GM12878 (cell line): ENCODE measurements around the gene FGD5. TPM values are rescaled to one million over a fixed set of nuclear protein-coding genes. Genes with fewer than 3 reads are reported as not detected.

Experiments used
- ATAC-seq: fragments of 200-7000 bp; cut with Tn5 transposase; 3 replicates; pipeline ENCODE4 v1.9.1; 2020; ENCODE audit warnings: mild to moderate bottlenecking, moderate library complexity
- BruUV-seq: library from RNA; stranded (reverse); fragments of 400-500 nt; replicated peaks from 2 replicates; lab custom pipeline; 2021; lab: Mats Ljungman, UMichigan
- CTCF ChIA-PET: fragments of 300-600 bp; sonication (Branson Sonifier 250); formaldehyde crosslinking; extraction: SDS; loops from one replicate; lab custom pipeline; 2021; ENCODE audit warnings: inconsistent platforms; lab: Yijun Ruan, JAX
- POLR2A ChIA-PET: fragments of 350-600 bp; formaldehyde crosslinking; extraction: SDS; loops from one replicate; lab custom pipeline; 2021; ENCODE audit warnings: inconsistent platforms; lab: Charles Lee
- RAD21 ChIA-PET: fragments of 300-600 bp; sonication (Branson Sonifier 250); formaldehyde crosslinking; loops from one replicate; lab custom pipeline; 2023; ENCODE audit warnings: antibody characterized with exemption; ENCODE audit not compliant: unreplicated experiment; lab: Charles Lee
- SMC1A ChIA-PET: fragments of 300-600 bp; sonication (Branson Sonifier 250); formaldehyde crosslinking; loops from one replicate; lab custom pipeline; 2023; ENCODE audit not compliant: unreplicated experiment, uncharacterized antibody; lab: Charles Lee
- DNase-seq: peaks from one replicate; pipeline ENCODE4 v3.0.0-alpha.2; 2011; ENCODE audit warnings: low read depth, low spot score
- FAIRE-seq: peaks from 3 replicates; lab custom pipeline; 2011; peaks lifted over from hg19 to GRCh38; lab: Jason Lieb, UNC
- H2AFZ ChIP-seq: 2 replicates; pipeline ENCODE4 v1.6.0; 2011; ENCODE audit warnings: low read depth, low read length, control low read depth; ENCODE audit not compliant: control insufficient read depth
- H3K27ac ChIP-seq: 2 replicates; pipeline ENCODE4 v1.5.1; 2011; ENCODE audit warnings: control low read depth; ENCODE audit not compliant: control insufficient read depth, insufficient read depth
- H3K27me3 ChIP-seq, 2 experiments: replicated peaks in 1 of 2; 2 replicates each; pipeline versions ENCODE4 v1.6.0 to v1.6.1; 2011; ENCODE audit warnings: low read length in 1 of 2; ENCODE audit not compliant: control insufficient read depth in 2 of 2, insufficient read depth in 2 of 2
- H3K36me3 ChIP-seq, 2 experiments: 2 replicates each; pipeline ENCODE4 v1.5.1; 2011; ENCODE audit warnings: low read length in 1 of 2; ENCODE audit not compliant: control insufficient read depth in 2 of 2, insufficient read depth in 2 of 2
- H3K4me1 ChIP-seq: 2 replicates; pipeline ENCODE4 v1.6.1; 2011; ENCODE audit warnings: mild to moderate bottlenecking, low read length, moderate library complexity, mixed read lengths; ENCODE audit not compliant: control insufficient read depth, insufficient read depth
- H3K4me2 ChIP-seq: 2 replicates; pipeline ENCODE4 v1.6.0; 2011; ENCODE audit warnings: control low read depth; ENCODE audit not compliant: control insufficient read depth, insufficient read depth
- H3K4me3 ChIP-seq: fragments of 200-600 bp; sonication (generic); 2 replicates; pipeline ENCODE4 v1.5.1; 2016
- H3K79me2 ChIP-seq: 2 replicates; pipeline ENCODE4 v1.6.0; 2011; ENCODE audit warnings: low read length; ENCODE audit not compliant: control insufficient read depth, insufficient read depth
- H3K9ac ChIP-seq: 2 replicates; pipeline ENCODE4 v1.8.0; 2011; ENCODE audit warnings: low read length, control low read depth, mixed read lengths; ENCODE audit not compliant: control insufficient read depth, insufficient read depth
- H3K9me3 ChIP-seq: replicated peaks from 3 replicates; pipeline ENCODE4 v1.5.1; 2011; ENCODE audit warnings: mild to moderate bottlenecking, low read length; ENCODE audit not compliant: control insufficient read depth, insufficient read depth
- H4K20me1 ChIP-seq: 2 replicates; pipeline ENCODE4 v1.6.0; 2011; ENCODE audit not compliant: control insufficient read depth, insufficient read depth
- CUX1 ChIP-seq: IDR thresholded peaks from 2 replicates; pipeline ENCODE4 v1.6.1; 2012; ENCODE audit warnings: improper control_type of control experiment, low read depth, low read length; ENCODE audit not compliant: insufficient replicate concordance
- HDGF ChIP-seq: fragments of 450-650 bp; IDR thresholded peaks from 2 replicates; pipeline ENCODE4 v1.6.1; 2016; ENCODE audit warnings: antibody characterized with exemption
- MEF2B ChIP-seq: fragments of 450-650 bp; IDR thresholded peaks from 2 replicates; pipeline ENCODE4 v1.6.1; 2018; ENCODE audit warnings: mild to moderate bottlenecking, moderate library complexity; ENCODE audit not compliant: partially characterized antibody, poor library complexity, severe bottlenecking
- MYC ChIP-seq: IDR thresholded peaks from 2 replicates; pipeline ENCODE4 v1.6.1; 2011; ENCODE audit warnings: mild to moderate bottlenecking, low read length, moderate library complexity, inconsistent platforms; ENCODE audit not compliant: insufficient read depth, insufficient replicate concordance, insufficient read length, severe bottlenecking
- RELB ChIP-seq: fragments of 450-650 bp; IDR thresholded peaks from 2 replicates; pipeline ENCODE4 v1.6.1; 2017; ENCODE audit warnings: low read depth, mild to moderate bottlenecking, moderate library complexity
- TBL1XR1 ChIP-seq: IDR thresholded peaks from 2 replicates; pipeline ENCODE4 v1.6.1; 2012; ENCODE audit warnings: low read depth, low read length, improper control_type of control experiment
- WGBS: methylation state at CpG from one replicate; pipeline ENCODE4 v1.1.6; 2016; ENCODE audit warnings: low lambda C conversion rate; ENCODE audit not compliant: insufficient replicate concordance, insufficient coverage; ENCODE audit errors: missing lambda C conversion rate; 5-methylcytosine and 5-hydroxymethylcytosine counted together
- in situ Hi-C: fragments of 300-500 bp; cut with MboI; formaldehyde crosslinking; loops from 9 replicates; pipeline ENCODE4 v1.14.3; 2018; ENCODE audit warnings: mixed read lengths
- intact Hi-C: fragments of 100-400 bp; cut with micrococcal nuclease; formaldehyde crosslinking; loops from one replicate; pipeline ENCODE4 v1.14.2; 2022; ENCODE audit not compliant: unreplicated experiment
- polyA plus RNA-seq, 11 experiments: library from polyadenylated mRNA; depleted of rRNA in 4 of 11; unstranded in 6 of 11; stranded (reverse) in 5 of 11; fragments of >200 nt; fragmentation: Nextera tagmentation in 4 of 11; fragmentation: Illumina TruSeq in 1 of 11; extraction: Ambion mirVana in 4 of 11; extraction: Trizol in 1 of 11; gene quantifications; 1 replicate in 1 of 11; 2 replicates in 10 of 11; pipeline versions ENCODE4 v1.2.1 to v1.2.3, GENCODE V29; 2011 to 2016; ENCODE audit warnings: inconsistent platforms in 2 of 11, missing spikeins in 2 of 11, low read depth in 1 of 11
- total RNA-seq, 4 experiments: library from RNA; depleted of rRNA in 3 of 4; stranded (reverse); fragments of >200 nt in 3 of 4; fragmentation: Illumina TruSeq in 1 of 4; extraction: Trizol in 1 of 4; gene quantifications; 2 replicates each; pipeline versions ENCODE4 v1.2.1 to v1.2.3, GENCODE V29; 2013 to 2021
- TF ChIP-seq, protein P1 (sequence below): IDR thresholded peaks from 2 replicates; pipeline ENCODE4 v1.6.1; 2012; ENCODE audit warnings: low read depth, low read length, improper control_type of control experiment

Gene FGD5
- total and polyA plus RNA-seq, 10 of the 15 experiments (the other 5 are each of a cell fraction or from before 2014, with no cell fraction given): 0.03 to 0.13 (median 0.11) TPM; not detected in 3

GRCh38 chr3:14957153-14957552, 138.4 kb downstream of the FGD5 start (continued):
- TF ChIP-seq MEF2B: no peak
- TF ChIP-seq RELB: no peak

DNA sequence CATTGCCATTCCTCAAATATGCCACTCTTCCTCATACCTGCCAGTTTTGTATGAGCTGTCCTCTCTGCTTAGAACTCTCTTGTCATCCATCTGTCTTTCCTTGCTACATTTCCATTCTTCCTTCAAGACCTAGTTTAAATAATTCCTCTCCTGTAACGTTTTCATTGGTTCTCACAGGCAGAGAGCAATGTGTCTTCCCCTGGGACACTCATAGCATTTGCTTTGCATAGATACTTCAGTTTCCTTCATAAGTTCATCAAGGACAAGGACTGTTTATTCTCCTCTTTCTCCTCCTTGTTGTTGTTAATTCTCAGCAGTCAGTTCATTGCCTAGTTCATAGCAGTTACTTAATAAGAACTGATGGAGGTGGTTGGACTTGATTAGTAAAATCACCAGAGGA, 139.2 kb downstream of the FGD5 start:
- H3K4me3 ChIP-seq: peak overlapping the region; percentile 66; the same call in 1 of the 2 replicates
- ChIA-PET SMC1A (interaction anchor here (1.2 to 2.9 kb wide), 4 partner anchors 8 to 27 kb away, joined by 3 to 15 read pairs (median 8); partner anchors contain the start of gene NR2C2), RAD21 (interaction anchor here (1.5 to 2.3 kb wide), 2 partner anchors 8 to 11 kb away, joined by 4 to 8 read pairs; partner anchors contain the start of gene NR2C2), POLR2A (interaction anchor here (1.0 to 1.6 kb wide), 3 partner anchors 8 to 107 kb away, joined by 3 to 7 read pairs (median 4); partner anchors contain the start of gene MRPS25), CTCF (interaction anchor here (0.5 to 2.3 kb wide), 2 partner anchors 20 to 228 kb away, joined by 3 to 5 read pairs; no protein-coding TSS in a partner anchor)
- ATAC-seq (peak; percentile 52), FAIRE-seq (no peak), DNase-seq (no peak)
- in situ Hi-C loops (no loop called here), intact Hi-C loops (no loop called here)
- H3K4me2 ChIP-seq: peak overlapping the region; percentile 73
- H3K27ac ChIP-seq: peak overlapping the region; percentile 60
- peaks cover 0 to 3% of the 10 kb centered on the region in 2 experiments; a peak in 1 of 4 replicates for H3K36me3 ChIP-seq
- WGBS: 3% methylated on average over 1 of the region's 1 CpG
- peaks cover 22% of the 10 kb centered on the region for H3K4me1 ChIP-seq
- no peaks in the 10 kb centered on the region for H4K20me1 ChIP-seq
- BruUV-seq: no TSS peak
- no peaks in the 10 kb centered on the region for H3K27me3 ChIP-seq
- H2AFZ ChIP-seq: peak overlapping the region; percentile 9
- peaks cover 66% of the 10 kb centered on the region for H3K79me2 ChIP-seq
- TF ChIP-seq TBL1XR1 (no peak), MYC (no peak), CUX1 (no peak), HDGF (peak; percentile 38; the same call in 1 of the 2 replicates), MEF2B (peak; percentile 82)
- TF ChIP-seq, protein P1, sequence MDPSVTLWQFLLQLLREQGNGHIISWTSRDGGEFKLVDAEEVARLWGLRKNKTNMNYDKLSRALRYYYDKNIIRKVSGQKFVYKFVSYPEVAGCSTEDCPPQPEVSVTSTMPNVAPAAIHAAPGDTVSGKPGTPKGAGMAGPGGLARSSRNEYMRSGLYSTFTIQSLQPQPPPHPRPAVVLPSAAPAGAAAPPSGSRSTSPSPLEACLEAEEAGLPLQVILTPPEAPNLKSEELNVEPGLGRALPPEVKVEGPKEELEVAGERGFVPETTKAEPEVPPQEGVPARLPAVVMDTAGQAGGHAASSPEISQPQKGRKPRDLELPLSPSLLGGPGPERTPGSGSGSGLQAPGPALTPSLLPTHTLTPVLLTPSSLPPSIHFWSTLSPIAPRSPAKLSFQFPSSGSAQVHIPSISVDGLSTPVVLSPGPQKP: no peak
- no peaks in the 10 kb centered on the region for H3K9me3 ChIP-seq
- H3K9ac ChIP-seq: peak overlapping the region; percentile 40; the same call in 1 of the 2 replicates
